GM10248 (cell line): ENCODE data around the gene SSH3.

ENCODE experiments used
- CTCF ChIA-PET: fragments of 300-600 bp; sonication (Branson Sonifier 250); formaldehyde crosslinking; extraction: SDS; loops from one replicate; lab custom pipeline; 2021; ENCODE audit warnings: antibody characterized with exemption; lab: Yijun Ruan, JAX
- POLR2A ChIA-PET: fragments of 350-650 bp; sonication (Branson Sonifier 250); formaldehyde crosslinking; extraction: SDS; loops from one replicate; lab custom pipeline; 2020; ENCODE audit warnings: antibody characterized with exemption; lab: Yijun Ruan, JAX
- DNase-seq: peaks from one replicate; pipeline ENCODE4 v3.0.0; 2012; ENCODE audit errors: extremely low spot score
- TF ChIP-seq, protein P1 (sequence below): IDR thresholded peaks from 2 replicates; pipeline ENCODE4 v1.5.1; 2012; ENCODE audit warnings: mild to moderate bottlenecking, low read depth; ENCODE audit errors: extremely low read depth, missing control alignments, control extremely low read depth

Gene SSH3

DNA sequence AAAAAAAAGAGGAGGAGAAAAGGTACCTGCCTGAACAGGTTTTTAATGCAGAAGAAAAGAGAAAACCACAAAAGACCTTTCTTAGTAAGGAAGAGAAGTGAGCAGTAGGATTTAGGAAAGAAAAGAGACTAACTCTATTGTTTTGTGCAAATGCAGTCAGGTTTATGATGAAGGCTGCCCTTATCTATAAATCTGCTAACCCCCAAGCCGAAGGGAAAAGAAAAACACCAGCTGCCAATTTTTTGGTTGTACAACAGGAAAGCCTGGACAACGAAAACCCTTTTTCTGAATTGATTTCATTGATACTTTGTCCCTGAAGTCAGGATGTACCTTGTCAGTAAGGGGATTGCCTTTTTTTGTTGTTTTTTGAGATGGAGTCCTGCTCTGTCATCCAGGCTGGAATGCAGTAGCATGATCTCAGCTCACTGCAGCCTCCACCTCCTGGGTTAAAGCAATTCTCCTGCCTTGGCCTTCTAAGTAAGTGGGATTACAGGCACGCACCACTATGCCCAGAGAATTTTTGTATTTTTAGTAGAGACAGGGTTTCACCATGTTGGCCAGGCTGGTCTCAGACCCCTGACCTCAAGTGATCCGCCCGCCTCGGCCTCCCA lies 28.9 kb downstream of the SSH3 start:
- ChIA-PET CTCF (interaction anchor here (1.4 to 16.8 kb wide), 7 partner anchors 9 to 51 kb away, joined by 3 to 242 read pairs (median 7); partner anchors contain the start of gene POLD4), POLR2A (interaction anchor here (0.6 to 1.0 kb wide), 2 partner anchors 21 to 36 kb away, joined by 4 to 5 read pairs; partner anchors contain the start of gene POLD4)
- DNase-seq: no peak
- TF ChIP-seq, protein P1, sequence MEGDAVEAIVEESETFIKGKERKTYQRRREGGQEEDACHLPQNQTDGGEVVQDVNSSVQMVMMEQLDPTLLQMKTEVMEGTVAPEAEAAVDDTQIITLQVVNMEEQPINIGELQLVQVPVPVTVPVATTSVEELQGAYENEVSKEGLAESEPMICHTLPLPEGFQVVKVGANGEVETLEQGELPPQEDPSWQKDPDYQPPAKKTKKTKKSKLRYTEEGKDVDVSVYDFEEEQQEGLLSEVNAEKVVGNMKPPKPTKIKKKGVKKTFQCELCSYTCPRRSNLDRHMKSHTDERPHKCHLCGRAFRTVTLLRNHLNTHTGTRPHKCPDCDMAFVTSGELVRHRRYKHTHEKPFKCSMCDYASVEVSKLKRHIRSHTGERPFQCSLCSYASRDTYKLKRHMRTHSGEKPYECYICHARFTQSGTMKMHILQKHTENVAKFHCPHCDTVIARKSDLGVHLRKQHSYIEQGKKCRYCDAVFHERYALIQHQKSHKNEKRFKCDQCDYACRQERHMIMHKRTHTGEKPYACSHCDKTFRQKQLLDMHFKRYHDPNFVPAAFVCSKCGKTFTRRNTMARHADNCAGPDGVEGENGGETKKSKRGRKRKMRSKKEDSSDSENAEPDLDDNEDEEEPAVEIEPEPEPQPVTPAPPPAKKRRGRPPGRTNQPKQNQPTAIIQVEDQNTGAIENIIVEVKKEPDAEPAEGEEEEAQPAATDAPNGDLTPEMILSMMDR: no peak

DNA sequence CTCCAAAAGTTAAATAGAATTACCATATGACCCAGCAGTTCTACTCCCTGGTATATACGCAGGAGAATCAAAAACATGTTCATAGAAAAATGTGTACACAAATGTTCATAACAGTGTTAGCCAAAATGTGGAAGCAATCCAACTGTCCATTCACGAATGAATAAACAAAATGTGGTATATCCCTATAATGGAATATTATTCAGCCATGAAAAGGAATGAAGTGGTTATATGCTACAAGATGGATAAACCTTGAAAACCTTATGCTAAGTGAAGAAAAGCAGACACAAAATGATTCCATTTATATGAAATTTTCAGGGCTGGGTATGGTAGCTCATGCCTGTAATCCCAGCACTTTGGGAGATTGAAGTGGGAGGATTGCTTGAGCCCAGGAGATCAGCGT lies 33.9 kb downstream of the SSH3 start:
- ChIA-PET CTCF (interaction anchor here (1.5 to 16.8 kb wide), 5 partner anchors 9 to 44 kb away, joined by 4 to 242 read pairs (median 17); partner anchors contain the start of gene POLD4), POLR2A (interaction anchor here (0.6 kb wide), 1 partner anchor 49 kb away, joined by 5 read pairs; no protein-coding TSS in a partner anchor)
- TF ChIP-seq, protein P1: no peak
- no peak for DNase-seq

DNA sequence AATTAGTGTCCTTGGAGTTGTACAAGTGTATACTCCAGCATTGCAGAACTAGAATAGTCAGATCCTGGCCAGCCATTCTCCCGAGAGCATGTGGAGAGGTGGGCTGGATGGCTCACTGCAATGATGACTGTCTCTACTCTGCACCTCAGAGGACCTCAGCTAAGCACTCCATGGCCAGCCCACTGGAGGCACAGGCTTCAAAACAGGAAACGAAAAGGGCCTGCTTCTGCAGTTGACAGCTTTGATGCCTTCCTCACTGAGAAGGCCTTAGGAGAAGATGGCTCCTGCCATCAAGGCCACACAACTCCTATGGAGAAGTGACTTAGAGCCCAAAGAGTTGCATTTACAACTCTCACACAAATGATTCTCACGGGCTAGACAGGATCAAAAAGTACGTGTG lies 40.9 kb downstream of the SSH3 start:
- ChIA-PET POLR2A (interaction anchor here (0.6 to 1.2 kb wide), 3 partner anchors 42 to 268 kb away, joined by 5 to 22 read pairs (median 8); no protein-coding TSS in a partner anchor), CTCF (interaction anchor here (1.1 to 16.8 kb wide), 9 partner anchors 10 to 268 kb away, joined by 3 to 242 read pairs (median 31); partner anchors contain the start of genes CLCF1, POLD4 and SSH3)
- TF ChIP-seq, protein P1: no peak
- DNase-seq: no peak

DNA sequence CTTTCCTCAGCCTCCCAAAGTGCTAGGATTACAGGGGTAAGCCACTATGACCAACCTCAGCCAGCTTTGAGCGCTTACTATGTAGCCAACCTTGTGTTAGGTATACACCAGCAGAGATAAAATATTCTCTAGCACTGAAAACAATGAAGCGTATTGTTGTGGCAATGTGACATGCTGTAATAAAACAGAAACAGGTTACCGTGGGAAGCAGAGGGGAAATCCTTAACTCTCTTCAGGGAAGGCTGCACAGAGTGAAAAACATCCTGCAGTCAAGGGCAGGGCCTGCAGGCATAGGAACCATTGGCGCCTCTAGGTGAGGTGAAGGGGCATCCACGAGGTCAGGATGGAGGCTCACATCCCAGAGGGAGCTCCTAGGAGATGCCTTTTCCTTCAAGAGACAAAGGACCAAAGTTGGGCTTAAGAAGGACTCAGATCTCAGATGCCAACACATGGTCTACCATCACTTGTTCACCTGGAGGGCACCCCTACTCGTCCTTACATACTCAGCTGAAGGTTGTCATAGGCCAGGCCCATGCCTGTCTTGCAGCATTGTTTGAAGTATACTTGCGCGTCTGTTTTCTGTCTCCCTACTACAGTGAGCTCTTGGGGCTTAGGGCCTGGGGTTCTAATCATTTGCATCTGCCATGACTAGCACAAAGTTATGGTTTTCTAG lies 42.1 kb downstream of the SSH3 start:
- no peak for DNase-seq
- TF ChIP-seq, protein P1: no peak
- ChIA-PET POLR2A (no interaction called here), CTCF (interaction anchor here (0.8 to 16.8 kb wide), 29 partner anchors 11 to 270 kb away, joined by 3 to 242 read pairs (median 4); partner anchors contain the start of genes CLCF1, POLD4, PPP1CA and RAD9A)

DNA sequence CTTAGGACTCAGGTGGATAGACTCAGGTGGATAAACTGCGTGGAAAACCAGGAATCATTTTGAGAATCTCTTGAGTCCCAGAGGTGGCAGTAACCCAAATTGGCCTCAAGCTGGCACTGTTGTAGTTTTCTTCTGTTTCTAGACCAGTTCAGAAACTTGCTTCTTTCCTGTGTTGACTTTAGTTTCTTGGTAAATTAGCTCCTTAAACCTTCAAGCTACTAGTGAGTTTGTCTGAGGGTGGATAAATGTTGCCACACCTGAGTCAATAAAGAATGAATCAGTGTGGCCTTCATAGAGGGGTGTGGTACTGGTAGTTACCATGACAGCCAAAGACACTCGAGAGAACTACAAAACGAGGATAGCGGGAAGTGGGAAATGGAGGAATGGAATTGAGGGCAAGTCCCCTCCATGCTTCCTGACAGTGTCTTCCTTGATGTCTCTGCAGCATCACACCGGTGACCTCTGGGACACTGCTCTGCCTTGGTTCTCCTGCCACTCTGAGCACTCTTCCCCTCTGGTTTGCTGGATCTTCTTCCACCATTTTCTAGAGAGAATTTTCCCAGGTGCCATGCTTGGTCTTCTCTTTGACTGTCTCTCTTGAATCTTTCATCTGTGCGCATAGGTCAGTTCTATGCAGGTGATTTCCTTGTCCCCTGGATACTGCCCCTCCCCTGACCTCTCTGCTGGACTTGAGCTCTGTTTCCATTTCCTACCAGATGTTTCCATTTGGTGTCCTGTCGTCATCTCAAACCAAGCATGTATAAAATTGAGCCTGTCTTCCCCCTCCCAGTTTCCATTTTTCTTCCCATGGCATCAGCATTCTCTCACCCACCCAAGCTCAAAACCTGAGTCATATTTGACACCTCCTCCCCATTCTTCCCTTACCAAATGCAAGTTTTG lies 42.8 kb downstream of the SSH3 start:
- no peak for DNase-seq
- TF ChIP-seq, protein P1: peak; percentile 66
- POLR2A ChIA-PET: no interaction called here
- CTCF ChIA-PET: interaction anchor here (0.6 to 16.8 kb wide), 30 partner anchors 11 to 270 kb away, joined by 3 to 242 read pairs (median 4); partner anchors contain the start of genes CLCF1, GSTP1, POLD4 and PPP1CA
